ENCODE results near the gene DOCK6.

DNA sequence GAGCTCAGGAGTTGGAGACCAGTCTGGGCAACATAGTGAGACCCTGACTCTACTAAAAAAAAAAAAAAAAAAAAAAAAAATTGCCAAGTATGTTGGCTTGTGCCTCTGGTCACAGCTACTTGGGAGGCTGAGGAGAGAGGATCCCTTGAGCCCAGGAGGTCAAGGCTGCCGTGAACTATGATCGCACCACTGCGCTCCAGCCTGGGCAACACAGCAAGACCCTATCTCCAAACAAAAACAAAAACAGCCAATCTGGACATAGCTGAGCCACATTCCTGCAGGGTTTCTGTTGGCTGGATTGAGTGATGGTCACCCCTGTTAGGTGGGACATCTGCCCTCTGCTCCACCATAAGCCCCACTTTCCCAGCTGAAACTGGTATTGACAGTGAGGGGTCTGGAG is 36.5 kb downstream of the DOCK6 start:
- TF ChIP-seq EP300 (IDR thresholded peaks at IDR 0.05) = no peak
- no peak for TF ChIP-seq POLR2A (IDR thresholded peaks at IDR 0.05)

Data from ovary (tissue), 1 donor.